ENCODE data around the gene FFAR4.
"Not testable (repeated sequence)": the region's sequence is repeated elsewhere in the genome, so short reads cannot be mapped to it uniquely, and the experiment has no call there.

The FFAR4 gene

DNA sequence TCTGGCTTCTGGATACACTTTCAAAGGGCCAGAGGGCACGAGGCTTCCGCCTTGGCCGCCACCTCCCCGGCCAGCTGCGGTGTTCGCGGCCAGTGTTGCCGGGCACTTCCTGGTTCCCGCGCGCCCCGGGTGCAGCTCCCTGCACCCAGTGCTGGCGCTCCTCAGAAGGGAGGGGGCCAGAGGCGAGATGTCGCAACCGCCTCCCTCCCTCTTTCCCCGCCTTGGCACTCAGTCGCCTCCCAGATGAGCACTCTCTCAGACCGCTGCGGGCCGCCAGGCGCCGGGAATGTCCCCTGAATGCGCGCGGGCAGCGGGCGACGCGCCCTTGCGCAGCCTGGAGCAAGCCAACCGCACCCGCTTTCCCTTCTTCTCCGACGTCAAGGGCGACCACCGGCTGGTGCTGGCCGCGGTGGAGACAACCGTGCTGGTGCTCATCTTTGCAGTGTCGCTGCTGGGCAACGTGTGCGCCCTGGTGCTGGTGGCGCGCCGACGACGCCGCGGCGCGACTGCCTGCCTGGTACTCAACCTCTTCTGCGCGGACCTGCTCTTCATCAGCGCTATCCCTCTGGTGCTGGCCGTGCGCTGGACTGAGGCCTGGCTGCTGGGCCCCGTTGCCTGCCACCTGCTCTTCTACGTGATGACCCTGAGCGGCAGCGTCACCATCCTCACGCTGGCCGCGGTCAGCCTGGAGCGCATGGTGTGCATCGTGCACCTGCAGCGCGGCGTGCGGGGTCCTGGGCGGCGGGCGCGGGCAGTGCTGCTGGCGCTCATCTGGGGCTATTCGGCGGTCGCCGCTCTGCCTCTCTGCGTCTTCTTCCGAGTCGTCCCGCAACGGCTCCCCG is at the start of gene FFAR4:
TSS of gene FFAR4 (plus strand) at position 231 of the 842 bp plus-strand sequence. CDS start at position 287, 56 bp downstream.
- no peak for DNase-seq (ENCODE audit: low read depth in 2 of 2)

DNA sequence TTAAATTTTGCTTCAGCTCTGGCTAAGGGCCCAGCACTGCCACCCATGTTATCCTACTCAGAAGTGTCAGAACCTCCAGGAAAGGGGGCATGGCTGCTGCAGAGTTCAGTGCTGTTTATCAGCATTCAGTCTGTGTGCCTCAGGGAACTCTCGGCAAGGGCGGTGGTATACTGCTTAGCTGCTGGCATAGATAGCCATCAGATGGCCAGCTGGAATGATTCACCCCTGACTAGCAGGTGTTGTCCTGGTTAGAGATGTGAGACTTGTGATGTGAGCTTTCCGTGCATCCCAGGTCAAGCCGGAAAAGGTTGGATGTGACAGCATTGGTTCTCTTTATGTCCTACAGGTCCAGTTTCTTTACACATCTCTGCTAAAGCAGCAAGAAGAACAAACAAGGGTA is 47.9 kb upstream of the FFAR4 start:
- DNase-seq (ENCODE audit: low read depth in 2 of 2): no peak

DNA sequence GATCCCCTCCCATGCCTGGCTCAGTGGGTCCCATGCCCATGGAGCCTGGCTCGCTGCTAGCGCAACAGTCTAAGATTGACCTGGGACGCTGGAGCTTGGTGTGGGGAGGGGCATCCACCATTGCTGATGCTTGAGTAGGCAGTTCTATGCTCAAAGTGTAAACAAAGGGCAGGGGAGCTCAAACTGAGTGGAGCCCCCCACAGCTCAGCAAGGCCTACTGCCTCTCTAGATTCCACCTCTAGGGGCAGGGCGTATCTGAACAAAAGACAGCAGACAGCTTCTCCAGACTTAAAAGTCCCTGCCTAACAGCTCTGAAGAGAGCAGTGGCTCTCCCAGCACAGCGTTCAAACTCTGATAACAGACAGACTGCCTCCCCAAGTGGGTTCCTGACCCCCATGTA is 31.2 kb upstream of the FFAR4 start:
- no peak for DNase-seq (ENCODE audit: low read depth in 2 of 2)

DNA sequence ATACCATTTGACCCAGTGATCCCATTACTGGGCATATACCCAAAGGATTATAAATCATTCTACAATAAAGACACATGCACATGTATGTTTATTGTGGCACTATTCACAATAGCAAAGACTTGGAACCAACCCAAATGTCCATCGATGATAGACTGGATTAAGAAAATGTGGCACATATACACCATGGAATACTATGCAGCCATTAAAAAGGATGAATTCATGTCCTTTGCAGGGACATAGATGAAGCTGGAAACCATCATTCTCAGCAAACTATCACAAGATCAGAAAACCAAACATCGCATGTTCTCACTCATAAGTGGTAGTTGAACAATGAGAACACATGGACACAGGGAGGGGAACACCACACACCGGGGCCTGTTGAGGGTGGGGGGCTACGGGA is 25.6 kb upstream of the FFAR4 start:
- DNase-seq (ENCODE audit: low read depth in 2 of 2): not testable (repeated sequence)

DNA sequence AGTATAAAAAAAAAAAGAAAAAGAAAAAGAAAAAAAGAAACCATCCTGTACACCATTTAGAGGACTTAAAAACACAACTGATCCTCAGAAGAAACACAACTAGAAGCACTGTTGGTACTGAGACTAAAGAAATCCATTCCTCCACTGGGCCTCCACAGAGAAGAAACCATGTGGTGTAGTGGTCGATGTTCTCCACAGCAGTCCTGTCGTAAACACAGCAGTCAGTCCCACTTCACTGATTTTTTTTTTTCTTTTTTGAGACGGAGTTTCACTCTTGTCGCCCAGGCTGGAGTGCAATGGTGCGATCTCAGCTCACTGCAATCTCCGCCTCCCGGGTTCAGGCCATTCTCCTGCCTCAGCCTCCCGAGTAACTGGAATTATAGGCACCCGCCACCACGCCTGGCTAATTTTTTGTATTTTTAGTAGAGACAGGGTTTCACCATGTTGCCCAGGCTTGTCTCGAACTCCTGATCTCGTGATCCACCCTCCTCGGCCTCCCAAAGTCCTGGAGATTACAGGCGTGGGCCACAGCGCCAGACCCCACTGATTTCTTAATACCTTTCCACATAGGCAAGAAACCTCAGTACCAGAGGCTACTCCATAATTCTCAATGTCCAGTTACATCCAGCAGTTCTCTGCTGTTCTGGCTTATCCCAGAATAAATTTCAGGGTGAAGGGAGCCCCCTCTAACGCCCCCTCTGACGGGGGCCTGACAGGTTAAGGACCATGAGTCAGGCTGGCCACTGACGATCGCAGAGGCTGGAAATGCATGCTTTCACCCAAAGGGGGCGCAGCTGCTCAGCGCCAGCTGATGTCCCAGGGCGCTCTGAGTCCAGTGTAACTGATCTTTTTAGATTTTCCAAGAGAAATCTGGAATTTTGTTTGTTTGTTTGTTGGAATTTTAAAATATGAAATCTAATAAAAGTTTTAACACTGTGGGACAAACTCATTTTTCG is 24.8 kb upstream of the FFAR4 start:
- no peak for DNase-seq (ENCODE audit: low read depth in 2 of 2)

DNA sequence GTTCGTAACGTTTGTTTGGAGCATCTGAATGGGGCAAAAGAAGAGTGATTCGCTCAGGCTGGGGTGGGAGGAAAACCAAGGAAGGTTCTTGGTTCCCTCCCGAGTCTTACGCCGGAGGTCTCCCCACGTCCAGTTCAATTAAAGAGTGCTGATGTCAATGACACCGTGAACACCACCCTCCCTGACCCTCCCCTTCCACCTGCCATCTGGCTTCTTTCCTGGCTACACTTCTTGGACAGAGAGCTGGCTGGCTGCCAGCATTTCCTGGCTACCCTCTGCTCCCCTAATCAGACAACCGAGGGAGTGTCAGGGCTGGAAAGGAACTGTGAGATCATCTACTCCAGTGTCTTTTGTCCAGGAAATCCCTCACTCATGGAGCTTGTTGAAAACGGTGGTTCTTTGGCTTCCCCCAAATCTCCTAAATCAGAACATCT is 24.1 kb upstream of the FFAR4 start:
- DNase-seq (ENCODE audit: low read depth in 2 of 2): no peak

DNA sequence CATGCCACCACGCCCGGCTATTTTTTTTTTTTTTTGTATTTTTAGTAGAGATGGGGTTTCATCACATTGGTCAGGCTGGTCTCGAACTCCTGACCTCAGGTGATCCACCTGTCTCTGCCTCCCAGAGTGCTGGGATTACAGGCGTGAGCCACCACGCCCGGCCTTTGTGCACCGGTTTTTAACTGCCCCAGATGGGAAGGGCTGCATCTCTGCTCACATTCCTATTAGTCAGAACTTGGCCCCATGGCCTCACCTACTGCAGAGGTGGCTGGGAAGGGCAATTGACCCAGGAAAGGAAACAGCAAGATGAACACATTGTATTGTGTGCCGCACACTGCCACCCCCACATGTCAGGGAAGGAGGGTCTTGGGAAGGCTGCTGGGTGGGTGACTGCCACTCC is 19.5 kb upstream of the FFAR4 start:
- not testable (repeated sequence) for DNase-seq (ENCODE audit: low read depth in 2 of 2)

DNA sequence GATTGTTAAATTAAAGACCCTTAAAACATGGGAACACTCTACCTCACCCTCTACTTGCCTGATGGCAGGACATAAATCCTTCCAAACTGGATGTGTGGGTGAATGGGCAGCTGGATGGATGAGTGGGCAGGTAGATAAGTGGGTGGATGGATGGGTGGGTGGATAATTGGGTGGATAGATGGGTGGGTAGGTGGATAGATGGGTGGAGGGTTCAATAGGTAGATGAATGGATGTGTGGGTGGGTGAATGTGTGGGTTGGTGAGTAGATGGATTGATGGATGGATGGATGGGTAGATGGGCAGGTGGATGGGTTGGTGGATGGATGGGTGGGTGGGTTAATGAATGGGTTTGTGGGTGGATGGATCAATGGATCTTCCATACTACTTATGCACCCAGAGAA is 18.9 kb upstream of the FFAR4 start:
- DNase-seq (ENCODE audit: low read depth in 2 of 2): no peak

DNA sequence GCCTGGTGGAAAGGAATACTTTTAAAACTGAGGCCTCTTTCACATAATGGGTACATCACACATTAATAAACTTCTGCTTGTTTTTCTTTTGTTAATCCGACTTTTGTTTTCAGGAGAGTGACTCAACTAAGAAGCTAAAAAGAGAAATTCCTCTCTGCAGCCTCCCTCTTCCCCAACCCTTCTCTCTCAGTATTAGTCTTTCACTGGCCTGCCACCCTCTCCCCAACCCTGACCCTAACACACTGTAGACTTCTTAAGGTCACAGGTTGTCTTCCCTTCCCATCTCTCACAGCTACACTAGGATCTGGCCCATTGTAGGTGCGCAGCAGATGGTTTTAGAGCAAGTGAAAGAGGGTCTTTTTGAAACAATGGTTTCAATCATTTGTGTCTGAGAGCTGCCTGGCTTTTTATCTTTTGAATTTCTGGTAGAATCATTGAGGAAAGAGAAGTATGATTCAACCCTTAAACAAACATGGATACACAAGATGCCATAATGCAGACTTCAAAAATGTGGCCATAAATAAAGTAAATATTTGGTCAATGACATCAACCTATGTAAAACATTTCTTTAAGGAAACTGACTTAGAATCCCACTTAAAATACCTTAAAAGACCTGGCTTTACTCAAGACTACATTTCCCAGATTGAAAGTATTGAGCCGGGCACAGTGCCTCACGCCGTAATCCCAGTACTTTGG is 17.9 kb upstream of the FFAR4 start:
- DNase-seq (ENCODE audit: low read depth in 2 of 2): no peak

DNA sequence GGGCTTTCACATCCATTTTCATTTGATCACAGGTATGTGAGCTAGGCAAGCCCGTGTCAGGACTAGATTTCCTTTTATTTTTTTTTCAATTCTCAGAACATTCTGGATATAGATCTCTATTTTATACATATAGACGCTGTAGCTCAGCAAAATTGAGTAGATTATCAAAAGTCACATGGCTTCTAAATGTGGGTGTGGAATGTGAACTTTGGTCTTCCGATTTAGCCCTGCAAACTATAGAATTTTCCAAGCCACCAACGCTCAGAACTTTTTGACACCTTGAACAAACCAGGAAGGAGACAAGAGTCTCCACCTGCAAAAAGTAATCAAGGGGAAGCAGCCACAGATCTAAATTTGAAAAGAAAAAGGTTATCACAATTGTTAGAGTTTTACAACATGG is 15.9 kb upstream of the FFAR4 start:
- no peak for DNase-seq (ENCODE audit: low read depth in 2 of 2)

DNA sequence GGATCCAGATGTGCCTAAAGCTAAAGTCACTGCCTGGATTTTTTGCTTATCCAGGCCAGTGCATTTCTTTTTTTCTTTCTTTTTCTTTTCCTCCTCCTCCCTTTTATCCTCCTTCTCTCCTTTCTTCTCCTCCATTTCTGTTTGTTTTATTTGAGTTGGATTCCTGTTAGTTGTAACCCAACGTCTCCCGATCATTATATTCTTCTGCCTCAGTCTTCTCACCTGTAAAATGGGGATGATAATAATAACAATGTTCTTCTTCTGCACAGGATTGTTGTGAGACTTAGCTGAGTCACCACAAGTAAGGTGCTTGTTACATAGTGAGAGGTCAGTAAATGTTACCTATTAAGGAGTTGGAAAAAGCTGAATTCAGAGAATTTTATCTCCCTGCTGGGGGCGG is 13.7 kb upstream of the FFAR4 start:
- DNase-seq (ENCODE audit: low read depth in 2 of 2): no peak

DNA sequence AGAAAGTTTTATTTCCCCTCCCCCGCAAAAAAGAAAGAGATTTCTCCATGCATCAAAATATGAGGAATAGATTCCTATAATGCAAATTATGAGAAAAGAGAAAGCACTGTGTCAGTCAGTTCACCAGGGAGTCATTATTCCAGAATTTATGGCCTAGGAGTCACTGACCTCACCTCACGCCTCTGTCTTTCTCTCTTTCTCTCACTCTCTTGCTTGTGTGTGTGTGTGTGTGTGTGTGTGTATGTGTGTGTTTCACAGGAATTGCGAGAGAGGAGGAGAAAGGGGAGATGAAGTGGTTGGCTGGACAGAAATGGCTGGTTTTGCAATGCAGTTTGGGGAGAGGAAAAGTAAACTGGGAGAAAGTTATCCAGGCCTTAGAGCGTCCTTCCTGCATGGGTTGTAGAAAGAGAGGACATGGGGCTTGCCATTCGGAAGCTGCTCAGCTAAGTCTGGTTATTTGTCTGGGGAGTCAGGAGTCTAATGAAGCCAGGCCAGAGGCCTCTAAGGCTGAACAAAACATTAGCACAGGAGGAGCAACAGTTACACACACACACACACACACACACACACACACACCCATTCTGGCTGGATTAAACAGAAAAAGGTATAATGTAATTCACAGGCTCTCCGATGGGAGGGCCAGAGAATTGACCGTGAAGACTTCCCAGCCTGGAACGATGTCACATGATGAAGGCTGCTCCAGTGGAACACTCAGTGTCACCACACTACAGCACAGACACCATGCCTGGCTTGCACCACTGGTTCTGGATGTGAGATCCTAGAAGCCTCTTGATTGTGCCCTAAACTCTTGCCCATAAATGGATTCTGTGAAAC is 12.8 kb upstream of the FFAR4 start:
- DNase-seq (ENCODE audit: low read depth in 2 of 2): no peak

DNA sequence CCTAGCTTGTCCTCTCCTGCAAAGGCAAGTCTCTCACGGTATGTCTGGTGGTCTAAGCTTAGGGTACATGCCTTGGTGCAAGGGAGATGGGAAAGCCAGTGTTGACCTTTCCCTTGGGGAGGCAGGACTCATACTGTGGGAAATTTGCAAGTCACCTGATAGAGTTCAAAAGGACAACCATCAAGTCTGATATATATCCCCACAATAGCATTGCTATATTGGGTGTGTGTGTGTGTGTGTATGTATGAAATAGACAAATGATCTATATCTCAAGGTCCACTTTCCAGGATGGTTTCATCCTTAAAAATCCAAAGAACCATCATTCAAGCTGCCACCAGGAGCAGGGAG is 12.2 kb upstream of the FFAR4 start:
- DNase-seq (ENCODE audit: low read depth in 2 of 2): no peak

DNA sequence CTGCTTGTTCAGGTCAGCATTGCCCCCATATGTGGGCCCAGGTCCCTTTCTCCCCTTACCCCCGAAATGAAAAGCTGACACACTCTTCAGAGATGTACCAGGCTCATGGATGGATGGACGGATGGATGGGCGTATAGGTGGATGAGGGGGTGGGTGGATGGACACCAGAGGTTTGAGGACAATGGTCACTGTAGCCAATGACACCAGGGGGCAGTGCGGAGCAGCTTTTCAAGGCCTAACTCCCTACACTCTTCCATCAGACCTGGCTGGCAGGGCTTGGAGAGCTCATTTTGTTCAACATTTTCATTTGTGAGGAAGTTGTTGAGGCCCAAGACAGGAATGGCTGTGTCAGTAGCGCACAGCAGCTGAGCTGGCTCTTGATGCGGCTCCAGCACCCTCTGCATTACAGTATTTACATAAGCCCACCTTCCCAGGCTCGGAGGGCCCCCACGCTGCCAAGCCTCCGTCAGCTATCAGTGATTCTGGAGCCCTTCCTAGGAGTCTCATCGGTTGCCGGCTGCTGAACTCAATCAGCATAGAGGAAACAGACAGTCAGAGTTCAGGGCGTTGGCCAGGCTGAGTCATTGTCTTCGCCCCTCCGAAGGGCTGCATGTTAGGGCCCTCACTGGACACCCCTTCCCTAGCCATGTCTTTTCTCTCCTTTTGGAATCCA is 11.6 kb upstream of the FFAR4 start:
- peak in 1 of 2 donors; percentile 4 for DNase-seq (ENCODE audit: low read depth in 2 of 2)

DNA sequence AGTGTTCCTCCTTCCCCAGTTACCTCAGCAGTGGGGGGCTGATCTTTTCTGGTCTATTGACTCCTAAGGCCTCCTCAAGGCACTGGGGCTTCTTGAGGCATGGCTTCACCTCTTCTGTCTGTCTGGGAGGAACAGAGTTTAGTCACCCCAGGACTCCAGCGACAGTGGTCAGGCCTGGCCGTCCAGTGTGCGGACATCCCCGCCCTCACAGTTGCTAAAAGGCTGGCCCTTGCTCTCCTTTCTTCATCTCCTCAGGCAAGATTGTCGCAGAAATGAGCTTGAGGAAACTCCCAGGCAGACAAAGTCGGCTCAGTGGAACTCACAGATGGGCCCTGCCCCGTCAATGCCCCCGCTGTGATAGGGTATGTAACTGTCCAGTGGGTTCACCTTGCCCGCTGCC is 7.0 kb upstream of the FFAR4 start:
- no peak for DNase-seq (ENCODE audit: low read depth in 2 of 2)

DNA sequence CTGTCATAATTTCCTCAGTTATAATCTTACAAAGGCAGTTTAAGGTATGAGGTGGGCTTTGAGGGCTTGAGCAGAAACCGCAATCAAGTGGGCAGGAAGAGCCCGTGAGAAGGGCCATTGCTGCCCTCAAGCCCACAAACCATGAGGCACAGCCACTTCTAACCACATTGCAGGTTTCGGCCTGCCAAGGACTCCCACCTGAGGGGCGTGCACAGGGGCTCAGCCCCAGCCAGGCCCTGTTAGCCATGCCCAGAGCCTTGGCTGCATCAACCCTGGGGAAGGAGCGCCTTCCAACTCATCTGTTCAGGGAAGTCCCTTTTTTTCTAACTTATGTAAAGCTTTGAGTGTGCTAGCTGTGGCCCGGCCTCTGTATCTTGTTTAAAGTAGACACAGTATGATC is 5.9 kb upstream of the FFAR4 start:
- DNase-seq (ENCODE audit: low read depth in 2 of 2): no peak

DNA sequence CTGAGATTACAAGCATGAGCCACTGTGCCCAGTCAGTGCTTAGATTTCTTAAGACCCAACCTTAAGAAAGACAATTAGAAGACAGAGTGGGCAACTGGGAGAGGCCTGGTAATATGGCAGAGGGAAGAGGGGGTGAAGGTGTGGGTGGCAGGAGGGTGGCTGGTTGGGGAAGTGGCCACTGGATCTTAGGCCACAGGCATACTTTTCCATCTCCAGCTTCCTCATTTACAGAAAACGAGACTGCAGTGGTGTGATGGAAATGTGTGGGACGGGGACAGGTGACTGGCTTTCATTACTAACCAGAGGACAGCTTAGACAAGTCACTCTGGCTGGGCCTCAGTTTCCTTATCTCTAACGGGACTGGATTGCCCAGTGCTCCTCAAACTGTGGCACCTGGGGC is 1.0 kb upstream of the FFAR4 start:
- no peak for DNase-seq (ENCODE audit: low read depth in 2 of 2)

DNA sequence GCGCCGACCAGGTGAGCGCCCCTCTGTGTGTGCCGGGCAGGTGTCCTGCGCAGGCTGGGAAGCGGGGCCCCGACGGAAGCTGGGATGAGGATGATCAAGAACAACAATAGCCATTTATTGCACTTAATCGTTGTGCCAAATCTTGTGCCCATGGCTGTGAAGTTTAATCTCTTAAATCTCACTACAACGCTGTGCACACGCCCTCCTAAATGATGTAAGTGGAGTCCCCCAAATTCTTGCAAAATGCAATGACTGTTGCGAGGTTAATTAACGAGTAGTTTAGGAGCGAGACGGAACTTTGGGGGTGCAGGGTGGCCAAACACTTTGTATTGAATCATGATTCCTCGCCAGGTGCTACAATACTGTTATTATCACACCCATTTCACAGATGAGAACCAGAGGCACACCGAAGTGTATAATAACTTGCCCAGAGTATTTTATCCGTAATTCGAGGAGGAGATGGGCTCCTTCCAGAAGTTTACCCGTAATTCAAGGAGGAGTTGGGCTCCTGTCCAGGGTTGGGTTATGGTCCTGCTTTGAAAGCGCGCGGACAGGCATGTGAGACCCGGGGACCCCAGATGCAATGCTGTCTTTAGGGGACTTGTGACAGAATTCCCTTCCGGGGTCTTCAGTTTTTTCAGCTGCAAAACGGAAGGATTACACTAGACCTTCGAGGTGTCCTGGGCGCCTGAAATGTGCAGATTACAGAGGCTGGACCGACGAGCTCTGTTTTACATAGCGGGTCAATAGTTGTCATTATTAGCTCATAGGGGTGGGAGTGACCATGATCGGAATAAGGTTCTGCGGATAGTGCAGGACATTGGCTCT is 1.0 kb downstream of the FFAR4 start:
- DNase-seq (ENCODE audit: low read depth in 2 of 2): no peak

DNA sequence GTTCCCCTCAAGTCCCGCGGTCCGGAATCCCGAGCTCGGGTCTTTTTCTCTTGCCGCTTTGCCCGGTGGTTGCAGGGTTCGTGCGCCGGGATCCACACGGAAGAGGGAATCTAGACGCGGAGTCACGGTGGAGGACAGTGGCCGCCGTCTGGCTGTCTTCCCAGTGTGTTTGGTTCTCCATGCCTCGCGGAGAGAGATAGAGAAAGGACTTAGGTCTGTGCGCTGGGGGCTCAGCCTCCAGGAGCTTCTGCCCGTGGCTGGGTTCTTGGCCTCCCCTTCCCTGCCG is 1.6 kb downstream of the FFAR4 start:
- DNase-seq (ENCODE audit: low read depth in 2 of 2): no peak

DNA sequence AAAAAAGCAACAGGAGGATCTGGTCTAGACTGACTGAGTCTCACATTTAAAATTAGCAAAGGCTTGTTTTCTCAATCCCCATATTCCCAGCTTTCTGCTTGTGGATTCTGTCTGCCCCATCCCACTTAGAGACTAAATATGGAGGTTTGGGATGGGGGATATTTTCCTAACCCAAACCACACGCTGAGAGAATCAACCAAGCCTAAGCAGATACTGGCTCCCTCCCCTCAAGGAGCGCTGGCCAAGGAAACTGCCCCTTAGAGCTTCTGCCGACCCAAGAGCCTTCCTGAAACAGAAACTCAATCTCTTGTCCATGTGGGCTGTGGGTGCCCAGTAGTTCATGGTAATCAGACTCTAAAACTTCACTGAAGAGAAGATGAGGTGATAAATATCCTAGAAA is 3.9 kb downstream of the FFAR4 start:
- DNase-seq (ENCODE audit: low read depth in 2 of 2): no peak

Data from stimulated activated CD8-positive, alpha-beta memory T cell treated with anti-CD3 and anti-CD28 coated beads, Interleukin-2, amount 100 ng/mL, for 1 hour (primary cell).